HFFc6 (cell line): ENCODE data around the gene SH2D4B. TPM values are rescaled to one million over a fixed set of nuclear protein-coding genes. Genes with fewer than 3 reads are reported as not detected.
A peak's percentile ranks its signal among the peaks of the same experiment; 100 is the strongest.

Experiments
- DNase-seq: peaks from one replicate; pipeline ENCODE4 v3.0.0-alpha.2; 2018
- H3K27ac Mint-ChIP-seq: 2 replicates; pipeline ENCODE4 v1.8.0; 2020; ENCODE audit warnings: mild to moderate bottlenecking, mixed read lengths
- H3K27me3 Mint-ChIP-seq: 2 replicates; pipeline ENCODE4 v1.8.0; 2021; ENCODE audit warnings: mild to moderate bottlenecking, moderate library complexity, mixed read lengths; ENCODE audit not compliant: insufficient read depth
- H3K36me3 Mint-ChIP-seq: 2 replicates; pipeline ENCODE4 v1.8.0; 2021; ENCODE audit warnings: low read depth, mixed read lengths
- H3K4me1 Mint-ChIP-seq: 2 replicates; pipeline ENCODE4 v1.8.0; 2020; ENCODE audit warnings: low read depth, mixed read lengths
- H3K4me3 Mint-ChIP-seq: 2 replicates; pipeline ENCODE4 v1.8.0; 2020; ENCODE audit warnings: mild to moderate bottlenecking, moderate library complexity, mixed read lengths
- H3K9me3 Mint-ChIP-seq: 2 replicates; pipeline ENCODE4 v1.8.0; 2020; ENCODE audit warnings: mild to moderate bottlenecking, mixed read lengths
- total RNA-seq, 6 experiments: library from RNA; stranded (reverse); fragmentation: NEBNext Ultra II Directional; extraction: Animal tissue kit (Norgen Biotek cat#: 25700); gene quantifications; 2 replicates in 1 of 6; 3 replicates in 5 of 6; pipeline ENCODE4 v1.2.3, GENCODE V29; 2021
- TF ChIP-seq, protein P1 (sequence below): fragments of 200-600 bp; sonication (generic); IDR thresholded peaks from 2 replicates; pipeline ENCODE4 v1.5.0; 2021; ENCODE audit warnings: antibody characterized with exemption, mild to moderate bottlenecking

SH2D4B gene
- total RNA-seq, 6 experiments from 2014 or later = not detected

DNA sequence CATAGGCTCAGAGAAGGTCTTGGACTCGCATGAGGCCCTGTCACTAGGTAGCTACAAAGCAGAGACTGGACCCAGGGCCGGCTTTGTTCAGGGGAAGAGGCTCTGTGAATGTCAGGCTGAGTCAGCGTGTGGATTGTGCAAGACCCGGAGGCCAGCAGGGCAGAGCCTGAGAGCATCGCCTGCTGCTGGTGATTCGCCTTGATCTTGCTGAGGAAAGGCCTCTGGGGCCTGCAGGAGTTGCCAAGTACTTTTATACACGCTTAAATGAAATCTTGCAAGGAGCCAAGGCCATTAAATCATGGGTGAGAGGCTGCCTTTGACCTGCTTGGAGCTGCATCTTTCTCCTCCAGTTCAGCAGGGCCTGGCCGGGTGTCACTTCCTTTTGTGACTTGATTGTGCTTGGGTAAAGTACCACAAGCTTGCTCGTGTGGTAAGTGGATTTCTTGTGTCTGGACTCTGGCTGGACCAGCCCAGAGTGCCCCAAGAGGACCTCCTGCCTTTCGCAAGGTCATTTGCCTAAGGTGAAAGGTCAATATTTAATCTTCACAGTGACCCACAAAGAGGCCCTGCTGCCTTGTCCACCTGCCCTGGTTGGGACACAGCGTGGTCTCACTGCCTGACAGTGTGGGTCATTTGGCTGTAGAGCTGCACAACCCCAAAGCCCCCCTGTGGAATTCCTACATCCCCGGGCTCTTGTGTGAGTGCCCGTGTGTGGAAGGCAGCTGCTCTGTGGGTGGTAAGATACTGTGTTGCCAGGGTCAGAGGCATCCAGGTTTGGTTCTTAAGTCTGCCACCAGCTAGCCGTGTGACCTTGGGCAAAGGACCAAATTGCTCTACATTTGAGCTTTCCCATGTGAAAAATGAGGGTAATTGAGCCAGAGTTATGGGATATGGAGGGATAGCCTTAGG lies 38.6 kb upstream of the SH2D4B start:
- H3K36me3 Mint-ChIP-seq = peaks cover 39% of the 10 kb centered on the region
- DNase-seq = peak; percentile 97
- H3K27me3 Mint-ChIP-seq = no peaks in the 10 kb centered on the region; the same call in 1 of the 2 replicates
- H3K9me3 Mint-ChIP-seq = no peaks in the 10 kb centered on the region
- peak overlapping the region; percentile 66 for H3K4me3 Mint-ChIP-seq
- peak overlapping the region; percentile 92 for H3K27ac Mint-ChIP-seq
- peaks cover 97% of the 10 kb centered on the region for H3K4me1 Mint-ChIP-seq
- TF ChIP-seq, protein P1, sequence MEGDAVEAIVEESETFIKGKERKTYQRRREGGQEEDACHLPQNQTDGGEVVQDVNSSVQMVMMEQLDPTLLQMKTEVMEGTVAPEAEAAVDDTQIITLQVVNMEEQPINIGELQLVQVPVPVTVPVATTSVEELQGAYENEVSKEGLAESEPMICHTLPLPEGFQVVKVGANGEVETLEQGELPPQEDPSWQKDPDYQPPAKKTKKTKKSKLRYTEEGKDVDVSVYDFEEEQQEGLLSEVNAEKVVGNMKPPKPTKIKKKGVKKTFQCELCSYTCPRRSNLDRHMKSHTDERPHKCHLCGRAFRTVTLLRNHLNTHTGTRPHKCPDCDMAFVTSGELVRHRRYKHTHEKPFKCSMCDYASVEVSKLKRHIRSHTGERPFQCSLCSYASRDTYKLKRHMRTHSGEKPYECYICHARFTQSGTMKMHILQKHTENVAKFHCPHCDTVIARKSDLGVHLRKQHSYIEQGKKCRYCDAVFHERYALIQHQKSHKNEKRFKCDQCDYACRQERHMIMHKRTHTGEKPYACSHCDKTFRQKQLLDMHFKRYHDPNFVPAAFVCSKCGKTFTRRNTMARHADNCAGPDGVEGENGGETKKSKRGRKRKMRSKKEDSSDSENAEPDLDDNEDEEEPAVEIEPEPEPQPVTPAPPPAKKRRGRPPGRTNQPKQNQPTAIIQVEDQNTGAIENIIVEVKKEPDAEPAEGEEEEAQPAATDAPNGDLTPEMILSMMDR = no peak

- H3K36me3 Mint-ChIP-seq = peaks cover 34% of the 10 kb centered on the region
- H3K9me3 Mint-ChIP-seq = no peaks in the 10 kb centered on the region
- DNase-seq = no peak
- peaks cover 100% of the 10 kb centered on the region for H3K4me1 Mint-ChIP-seq
- no peaks in the 10 kb centered on the region; the same call in 1 of the 2 replicates for H3K27me3 Mint-ChIP-seq
- peak overlapping the region; percentile 92 for H3K27ac Mint-ChIP-seq
- peak overlapping the region; percentile 35; the same call in 1 of the 2 replicates for H3K4me3 Mint-ChIP-seq
- TF ChIP-seq, protein P1 = no peak
Observed at GRCh38 chr10:80500572-80501380, 36.9 kb upstream of the SH2D4B start.

DNA sequence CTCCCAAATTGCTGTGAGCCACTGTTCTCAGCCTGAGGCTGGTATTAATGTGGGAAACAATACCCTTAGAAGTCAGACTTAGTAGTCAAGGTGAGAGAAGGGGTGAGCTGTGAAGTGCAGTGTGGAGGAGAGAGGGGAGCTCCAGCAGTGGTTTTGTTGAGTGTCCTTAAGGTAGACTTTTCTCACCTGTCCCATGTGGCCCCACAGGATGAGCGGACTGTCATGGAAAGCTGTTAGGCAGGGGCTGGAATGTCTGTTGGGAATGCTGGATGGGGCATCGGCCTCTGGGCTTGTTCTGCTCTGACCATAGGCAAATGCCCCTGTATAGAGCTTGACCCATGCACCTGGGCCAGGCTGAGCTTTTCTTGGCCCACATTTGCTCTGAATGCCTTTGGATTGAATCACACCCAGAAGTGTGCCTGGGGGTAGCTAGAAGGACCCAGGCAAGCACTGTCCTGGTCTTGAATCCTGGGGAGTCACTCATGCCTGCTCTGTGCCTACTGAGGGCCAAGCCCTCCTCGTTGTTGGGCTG lies 36.3 kb upstream of the SH2D4B start:
- H3K27me3 Mint-ChIP-seq = no peaks in the 10 kb centered on the region; the same call in 1 of the 2 replicates
- no peak for DNase-seq
- H3K36me3 Mint-ChIP-seq = peaks cover 30% of the 10 kb centered on the region
- H3K9me3 Mint-ChIP-seq = no peaks in the 10 kb centered on the region
- TF ChIP-seq, protein P1 = no peak
- peak overlapping the region; percentile 61 for H3K4me3 Mint-ChIP-seq
- peak overlapping the region; percentile 92 for H3K27ac Mint-ChIP-seq
- peaks cover 100% of the 10 kb centered on the region for H3K4me1 Mint-ChIP-seq

GRCh38 chr10:80501913-80502521 lies 35.7 kb upstream of the SH2D4B start:
- no peak for DNase-seq
- H3K36me3 Mint-ChIP-seq = peaks cover 24% of the 10 kb centered on the region
- TF ChIP-seq, protein P1 = no peak
- H3K27me3 Mint-ChIP-seq = no peaks in the 10 kb centered on the region; the same call in 1 of the 2 replicates
- peak overlapping the region; percentile 92 for H3K27ac Mint-ChIP-seq
- H3K4me3 Mint-ChIP-seq = peak overlapping the region; percentile 61
- H3K4me1 Mint-ChIP-seq = peaks cover 100% of the 10 kb centered on the region
- no peaks in the 10 kb centered on the region for H3K9me3 Mint-ChIP-seq
